HCT116 (cell line): ENCODE measurements around the gene RABEP1. TPM values are rescaled to one million over a fixed set of nuclear protein-coding genes. Genes with fewer than 3 reads are reported as not detected.

Experiments
- ATAC-seq: fragments of 200-7000 bp; cut with Tn5 transposase; 2 replicates; pipeline ENCODE4 v1.9.1; 2020; ENCODE audit warnings: mild to moderate bottlenecking, moderate library complexity
- BruUV-seq: library from RNA; stranded (reverse); fragments of 400-500 nt; replicated peaks from 2 replicates; lab custom pipeline; 2021; lab: Mats Ljungman, UMichigan
- CTCF ChIA-PET: fragments of 300-600 bp; sonication (Branson Sonifier 250); formaldehyde crosslinking; loops from one replicate; lab custom pipeline; 2021; ENCODE audit warnings: antibody characterized with exemption; lab: Charles Lee
- POLR2A ChIA-PET: fragments of 300-600, 350-600 bp; sonication (Branson Sonifier 250); formaldehyde crosslinking; loops from one replicate; lab custom pipeline; 2021; ENCODE audit warnings: antibody characterized with exemption; lab: Charles Lee
- RAD21 ChIA-PET, 2 experiments: fragments of 300-600 bp; sonication (Branson Sonifier 250); formaldehyde crosslinking; loops; one replicate each; lab custom pipeline; 2023; ENCODE audit warnings: low total read pairs in 2 of 2; ENCODE audit not compliant: uncharacterized antibody in 2 of 2, unreplicated experiment in 2 of 2, low non-redundant PET in 1 of 2; lab: Charles Lee
- DNase-seq: peaks from one replicate; pipeline ENCODE4 v3.0.0-alpha.2; 2010; ENCODE audit warnings: low read depth, low spot score
- H2AFZ ChIP-seq: fragments of 200-600 bp; shearing (Covaris generic), sonication (generic); 2 replicates; pipeline ENCODE4 v1.6.1; 2017; ENCODE audit warnings: low read depth, mixed run types, mixed read lengths, antibody characterized with exemption, low read length; ENCODE audit not compliant: poor library complexity, severe bottlenecking
- H3K27ac ChIP-seq: 2 replicates; pipeline ENCODE4 v1.5.1; 2012; ENCODE audit warnings: low read depth, low read length
- H3K27me3 ChIP-seq: fragments of 200-600 bp; sonication (generic); 2 replicates; pipeline ENCODE4 v1.6.1; 2016; ENCODE audit warnings: mixed run types, low read length, mixed read lengths; ENCODE audit not compliant: insufficient read depth
- H3K36me3 ChIP-seq, 2 experiments: fragments of 200-500 bp in 1 of 2; fragments of 200-600 bp in 1 of 2; sonication (Bioruptor generic) in 1 of 2; sonication (generic) in 1 of 2; 2 replicates each; pipeline versions ENCODE4 v1.5.1 to v1.6.1; 2014 to 2016; ENCODE audit warnings: low read length in 2 of 2, inconsistent platforms in 1 of 2, mixed read lengths in 1 of 2, mixed run types in 1 of 2; ENCODE audit not compliant: insufficient read depth in 2 of 2, control insufficient read depth in 1 of 2
- H3K4me1 ChIP-seq, 2 experiments: fragments of 200-600 bp in 1 of 2; sonication (generic) in 1 of 2; 2 replicates each; pipeline versions ENCODE4 v1.5.1 to v1.6.1; 2012 to 2017; ENCODE audit warnings: low read length in 2 of 2, inconsistent platforms in 1 of 2, mild to moderate bottlenecking in 1 of 2, mixed read lengths in 1 of 2, mixed run types in 1 of 2, moderate library complexity in 1 of 2; ENCODE audit not compliant: insufficient read depth in 2 of 2, control insufficient read depth in 1 of 2
- H3K4me2 ChIP-seq: fragments of 200-600 bp; sonication (generic); 2 replicates; pipeline ENCODE4 v1.6.1; 2017; ENCODE audit warnings: mixed run types, low read length, mixed read lengths
- H3K4me3 ChIP-seq, 2 experiments: fragments of 200-600 bp in 1 of 2; sonication (generic) in 1 of 2; replicated peaks in 1 of 2; 2 replicates each; pipeline ENCODE4 v1.5.1; 2011 to 2016; ENCODE audit warnings: low read length in 2 of 2, control low read depth in 1 of 2, low read depth in 1 of 2, mild to moderate bottlenecking in 1 of 2, mixed read lengths in 1 of 2, mixed run types in 1 of 2
- H3K79me2 ChIP-seq: fragments of 200-600 bp; sonication (generic); 2 replicates; pipeline ENCODE4 v1.6.1; 2017; ENCODE audit warnings: mild to moderate bottlenecking, mixed run types, low read length, moderate library complexity, mixed read lengths; ENCODE audit not compliant: insufficient read depth
- H3K9ac ChIP-seq: fragments of 200-600 bp; sonication (generic); 2 replicates; pipeline ENCODE4 v1.6.1; 2016; ENCODE audit warnings: low read length, mixed read lengths
- H3K9me2 ChIP-seq: fragments of 200-600 bp; sonication (generic), shearing (Covaris generic); 2 replicates; pipeline ENCODE4 v1.6.1; 2017; ENCODE audit warnings: mixed run types, mild to moderate bottlenecking, moderate library complexity; ENCODE audit not compliant: insufficient read depth
- H3K9me3 ChIP-seq, 2 experiments: fragments of 200-500 bp in 1 of 2; fragments of 200-600 bp in 1 of 2; sonication (Bioruptor generic) in 1 of 2; sonication (generic) in 1 of 2; 2 replicates each; pipeline ENCODE4 v1.6.1; 2014 to 2017; ENCODE audit warnings: low read length in 2 of 2, mixed read lengths in 2 of 2, inconsistent platforms in 1 of 2, low read depth in 1 of 2, mild to moderate bottlenecking in 1 of 2, mixed run types in 1 of 2, moderate library complexity in 1 of 2; ENCODE audit not compliant: control insufficient read depth in 1 of 2, insufficient read depth in 1 of 2
- H4K20me1 ChIP-seq: fragments of 200-600 bp; sonication (generic), shearing (Covaris generic); 2 replicates; pipeline ENCODE4 v1.6.1; 2017; ENCODE audit warnings: mixed run types, mild to moderate bottlenecking, moderate library complexity; ENCODE audit not compliant: insufficient read depth
- ATF3 ChIP-seq: IDR thresholded peaks from 2 replicates; pipeline ENCODE4 v1.6.1; 2012
- CBX3 ChIP-seq: IDR thresholded peaks from 2 replicates; pipeline ENCODE4 v1.6.1; 2012; ENCODE audit warnings: low read depth
- CTCF ChIP-seq, 3 experiments: fragments of 200-600 bp in 1 of 3; sonication (generic) in 1 of 3; IDR thresholded peaks in 2 of 3; conservative IDR thresholded peaks in 1 of 3; 2 replicates each; pipeline ENCODE4 v1.5.1; 2012 to 2017; ENCODE audit warnings: low read depth in 2 of 3, low read length in 2 of 3, antibody characterized with exemption in 1 of 3, borderline replicate concordance in 1 of 3, control low read depth in 1 of 3, mild to moderate bottlenecking in 1 of 3, mixed read lengths in 1 of 3, mixed run types in 1 of 3, moderate library complexity in 1 of 3; ENCODE audit not compliant: insufficient read depth in 1 of 3
- EGR1 ChIP-seq: IDR thresholded peaks from 2 replicates; pipeline ENCODE4 v1.6.1; 2012; ENCODE audit warnings: low read depth
- ELF1 ChIP-seq: IDR thresholded peaks from 2 replicates; pipeline ENCODE4 v1.6.1; 2012; ENCODE audit warnings: low read depth, borderline replicate concordance
- EZH2phosphoT487 ChIP-seq: fragments of 200-600 bp; IDR thresholded peaks from 2 replicates; pipeline ENCODE4 v1.6.1; 2018; ENCODE audit warnings: antibody characterized with exemption, borderline replicate concordance
- FOSL1 ChIP-seq: IDR thresholded peaks from 2 replicates; pipeline ENCODE4 v1.6.1; 2012; ENCODE audit warnings: low read depth
- JUND ChIP-seq: IDR thresholded peaks from 2 replicates; pipeline ENCODE4 v1.6.1; 2012
- MAX ChIP-seq: IDR thresholded peaks from 2 replicates; pipeline ENCODE4 v1.6.1; 2012
- POLR2A ChIP-seq: IDR thresholded peaks from 2 replicates; pipeline ENCODE4 v1.7.0; 2011; ENCODE audit warnings: borderline replicate concordance; ENCODE audit not compliant: insufficient read depth, insufficient read length; ENCODE audit errors: extremely low read depth
- POLR2AphosphoS5 ChIP-seq: IDR thresholded peaks from 2 replicates; pipeline ENCODE4 v1.6.1; 2011; ENCODE audit warnings: mild to moderate bottlenecking, low read depth, low read length, moderate library complexity
- RAD21 ChIP-seq: IDR thresholded peaks from 2 replicates; pipeline ENCODE4 v1.6.1; 2012; ENCODE audit warnings: low read depth, mild to moderate bottlenecking
- SP1 ChIP-seq: IDR thresholded peaks from 2 replicates; pipeline ENCODE4 v1.6.1; 2012; ENCODE audit warnings: low read depth
- SRF ChIP-seq: IDR thresholded peaks from 2 replicates; pipeline ENCODE4 v1.6.1; 2012; ENCODE audit warnings: low read depth
- TCF7L2 ChIP-seq: IDR thresholded peaks from 2 replicates; pipeline ENCODE4 v1.7.0; 2011; ENCODE audit warnings: borderline replicate concordance, inconsistent platforms; ENCODE audit not compliant: insufficient read depth, insufficient read length; ENCODE audit errors: extremely low read depth
- YY1 ChIP-seq: IDR thresholded peaks from 2 replicates; pipeline ENCODE4 v1.6.1; 2011; ENCODE audit warnings: low read length, low read depth, moderate library complexity, mild to moderate bottlenecking; ENCODE audit not compliant: insufficient replicate concordance; ENCODE audit errors: extremely low read depth
- ZBTB33 ChIP-seq: IDR thresholded peaks from 2 replicates; pipeline ENCODE4 v1.6.1; 2011; ENCODE audit warnings: mild to moderate bottlenecking, low read length, moderate library complexity; ENCODE audit not compliant: insufficient replicate concordance; ENCODE audit errors: extremely low read depth
- intact Hi-C: fragments of 100-400 bp; cut with micrococcal nuclease; formaldehyde crosslinking; loops from 2 replicates; pipeline ENCODE4 v1.10.0; 2022
- total RNA-seq: library from RNA; stranded (reverse); gene quantifications from one replicate; pipeline ENCODE4 v1.2.1, GENCODE V29; 2021; ENCODE audit not compliant: unreplicated experiment

Gene RABEP1
- total RNA-seq, 1 experiment from 2014 or later: 38.5 TPM

GRCh38 chr17:5408186-5408585, 126.1 kb downstream of the RABEP1 start:
- no TSS peak for BruUV-seq
- Histone ChIP-seq H3K4me1 (peaks cover 0 to 2% of the 10 kb centered on the region in 2 experiments; a peak in 2 of 4 replicates), H3K9me2 (no peaks in the 10 kb centered on the region), H3K79me2 (peaks cover 89% of the 10 kb centered on the region), H3K9me3 (no peaks in the 10 kb centered on the region), H3K27ac (no peak overlapping the region), H3K4me2 (no peak overlapping the region), H4K20me1 (no peaks in the 10 kb centered on the region; the same call in none of the 2 replicates), H3K27me3 (no peaks in the 10 kb centered on the region), H2AFZ (no peak overlapping the region), H3K9ac (no peak overlapping the region), H3K4me3 (no peak overlapping the region), H3K36me3 (peaks cover 74 to 84% of the 10 kb centered on the region in 2 experiments)
- DNase-seq (no peak), ATAC-seq (no peak)
- no peak for TF ChIP-seq ATF3
- TF ChIP-seq YY1: no peak
- TF ChIP-seq SP1: no peak
- no peak for TF ChIP-seq ZBTB33
- TF ChIP-seq TCF7L2: no peak
- no peak for TF ChIP-seq SRF
- TF ChIP-seq JUND: no peak
- no peak for TF ChIP-seq POLR2AphosphoS5
- no peak for TF ChIP-seq CTCF (IDR thresholded peaks at IDR 0.05 in 2 of 3, conservative IDR thresholded peaks at IDR 0.05 in 1 of 3; ENCODE audit: borderline replicate concordance in 1 of 3, insufficient read depth in 1 of 3, low read depth in 2 of 3, low read length in 2 of 3)
- TF ChIP-seq ELF1: no peak
- no peak for TF ChIP-seq MAX
- no peak for TF ChIP-seq RAD21
- TF ChIP-seq FOSL1: no peak
- no peak for TF ChIP-seq EZH2phosphoT487
- TF ChIP-seq POLR2A: no peak
- no peak for TF ChIP-seq CBX3
- no peak for TF ChIP-seq EGR1
- CTCF ChIA-PET: no interaction called here
- POLR2A ChIA-PET: no interaction called here
- intact Hi-C loops: no loop called here
- RAD21 ChIA-PET: no interaction called here
